ENCODE results near the gene MMP13.
"Not testable (repeated sequence)": the region's sequence is repeated elsewhere in the genome, so short reads cannot be mapped to it uniquely, and the experiment has no call there.

DNA sequence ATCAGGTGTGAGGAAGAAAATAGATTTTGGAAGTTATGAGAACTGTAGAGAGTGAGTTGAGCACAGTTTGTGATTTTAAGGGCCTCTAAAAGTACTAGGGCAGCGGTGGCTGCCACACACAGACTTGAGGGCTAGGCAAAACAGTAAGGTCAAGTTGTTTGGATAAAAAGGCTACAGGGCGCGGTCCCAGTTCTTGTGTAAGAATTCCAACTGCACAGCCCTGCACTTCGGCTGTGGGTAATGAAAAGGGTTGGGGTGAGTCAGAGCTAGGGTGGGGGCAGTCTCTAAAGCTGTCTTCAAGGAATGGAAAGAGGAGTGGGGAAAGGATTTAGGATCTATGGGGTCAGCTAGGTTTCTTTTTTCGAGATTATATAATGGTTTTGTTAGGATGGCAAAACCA, 49.7 kb downstream of the MMP13 start:
- not testable (repeated sequence) for TF ChIP-seq NFE2L1 (CRISPR knock-in tag; IDR thresholded peaks at IDR 0.05; ENCODE audit: borderline replicate concordance); POLR2AphosphoS5 (IDR thresholded peaks at IDR 0.05; ENCODE audit: low read depth, low read length); RFX5 (IDR thresholded peaks at IDR 0.05; ENCODE audit: low read depth, low read length); CBFB (CRISPR knock-in tag; IDR thresholded peaks at IDR 0.05); MXI1 (IDR thresholded peaks at IDR 0.05; ENCODE audit: borderline replicate concordance, low read depth, low read length); ZNF75D (CRISPR knock-in tag; IDR thresholded peaks at IDR 0.05; ENCODE audit: borderline replicate concordance)
- TF ChIP-seq, protein P1, sequence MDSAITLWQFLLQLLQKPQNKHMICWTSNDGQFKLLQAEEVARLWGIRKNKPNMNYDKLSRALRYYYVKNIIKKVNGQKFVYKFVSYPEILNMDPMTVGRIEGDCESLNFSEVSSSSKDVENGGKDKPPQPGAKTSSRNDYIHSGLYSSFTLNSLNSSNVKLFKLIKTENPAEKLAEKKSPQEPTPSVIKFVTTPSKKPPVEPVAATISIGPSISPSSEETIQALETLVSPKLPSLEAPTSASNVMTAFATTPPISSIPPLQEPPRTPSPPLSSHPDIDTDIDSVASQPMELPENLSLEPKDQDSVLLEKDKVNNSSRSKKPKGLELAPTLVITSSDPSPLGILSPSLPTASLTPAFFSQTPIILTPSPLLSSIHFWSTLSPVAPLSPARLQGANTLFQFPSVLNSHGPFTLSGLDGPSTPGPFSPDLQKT (CRISPR knock-in tag; IDR thresholded peaks at IDR 0.05; ENCODE audit: borderline replicate concordance), result not testable (repeated sequence)
- TF ChIP-seq, protein P2, sequence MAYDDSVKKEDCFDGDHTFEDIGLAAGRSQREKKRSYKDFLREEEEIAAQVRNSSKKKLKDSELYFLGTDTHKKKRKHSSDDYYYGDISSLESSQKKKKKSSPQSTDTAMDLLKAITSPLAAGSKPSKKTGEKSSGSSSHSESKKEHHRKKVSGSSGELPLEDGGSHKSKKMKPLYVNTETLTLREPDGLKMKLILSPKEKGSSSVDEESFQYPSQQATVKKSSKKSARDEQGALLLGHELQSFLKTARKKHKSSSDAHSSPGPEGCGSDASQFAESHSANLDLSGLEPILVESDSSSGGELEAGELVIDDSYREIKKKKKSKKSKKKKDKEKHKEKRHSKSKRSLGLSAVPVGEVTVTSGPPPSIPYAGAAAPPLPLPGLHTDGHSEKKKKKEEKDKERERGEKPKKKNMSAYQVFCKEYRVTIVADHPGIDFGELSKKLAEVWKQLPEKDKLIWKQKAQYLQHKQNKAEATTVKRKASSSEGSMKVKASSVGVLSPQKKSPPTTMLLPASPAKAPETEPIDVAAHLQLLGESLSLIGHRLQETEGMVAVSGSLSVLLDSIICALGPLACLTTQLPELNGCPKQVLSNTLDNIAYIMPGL (CRISPR knock-in tag; IDR thresholded peaks at IDR 0.05; ENCODE audit: borderline replicate concordance in 1 of 2, low read depth in 1 of 2), result not testable (repeated sequence)
- TF ChIP-seq, protein P3, sequence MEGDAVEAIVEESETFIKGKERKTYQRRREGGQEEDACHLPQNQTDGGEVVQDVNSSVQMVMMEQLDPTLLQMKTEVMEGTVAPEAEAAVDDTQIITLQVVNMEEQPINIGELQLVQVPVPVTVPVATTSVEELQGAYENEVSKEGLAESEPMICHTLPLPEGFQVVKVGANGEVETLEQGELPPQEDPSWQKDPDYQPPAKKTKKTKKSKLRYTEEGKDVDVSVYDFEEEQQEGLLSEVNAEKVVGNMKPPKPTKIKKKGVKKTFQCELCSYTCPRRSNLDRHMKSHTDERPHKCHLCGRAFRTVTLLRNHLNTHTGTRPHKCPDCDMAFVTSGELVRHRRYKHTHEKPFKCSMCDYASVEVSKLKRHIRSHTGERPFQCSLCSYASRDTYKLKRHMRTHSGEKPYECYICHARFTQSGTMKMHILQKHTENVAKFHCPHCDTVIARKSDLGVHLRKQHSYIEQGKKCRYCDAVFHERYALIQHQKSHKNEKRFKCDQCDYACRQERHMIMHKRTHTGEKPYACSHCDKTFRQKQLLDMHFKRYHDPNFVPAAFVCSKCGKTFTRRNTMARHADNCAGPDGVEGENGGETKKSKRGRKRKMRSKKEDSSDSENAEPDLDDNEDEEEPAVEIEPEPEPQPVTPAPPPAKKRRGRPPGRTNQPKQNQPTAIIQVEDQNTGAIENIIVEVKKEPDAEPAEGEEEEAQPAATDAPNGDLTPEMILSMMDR (CRISPR knock-in tag; IDR thresholded peaks at IDR 0.05), result not testable (repeated sequence)
